Effector memory CD8-positive, alpha-beta T cell (primary cell): ENCODE measurements around the gene ABCC1.

Source experiments
- ATAC-seq: fragments of 150-1000 bp; cut with Tn5 transposase; replicated peaks from 2 replicates; pipeline ENCODE4 v1.10.0; 2021; ENCODE audit warnings: mild to moderate bottlenecking, moderate library complexity
- DNase-seq, 3 experiments: peaks; one replicate each; pipeline ENCODE4 v3.0.0; 2021
- H3K27ac Mint-ChIP-seq, 2 donors: one replicate each; pipeline ENCODE4 v1.8.0; 2022; ENCODE audit warnings: mild to moderate bottlenecking in 2 of 2, mixed read lengths in 2 of 2, moderate library complexity in 2 of 2
- H3K27me3 Mint-ChIP-seq, 2 donors: one replicate each; pipeline ENCODE4 v1.8.0; 2022; ENCODE audit warnings: mixed read lengths in 2 of 2
- H3K36me3 Mint-ChIP-seq: one replicate; pipeline ENCODE4 v1.8.0; 2022; ENCODE audit warnings: mild to moderate bottlenecking, moderate library complexity, mixed read lengths; ENCODE audit not compliant: insufficient read depth
- H3K4me1 Mint-ChIP-seq, 2 donors: one replicate each; pipeline ENCODE4 v1.8.0; 2022; ENCODE audit warnings: low read depth in 2 of 2, mixed read lengths in 2 of 2
- H3K4me3 Mint-ChIP-seq, 2 donors: one replicate each; pipeline ENCODE4 v1.8.0; 2022; ENCODE audit warnings: mild to moderate bottlenecking in 2 of 2, mixed read lengths in 2 of 2, moderate library complexity in 2 of 2
- H3K9me3 Mint-ChIP-seq, 2 donors: one replicate each; pipeline ENCODE4 v1.8.0; 2022; ENCODE audit warnings: mixed read lengths in 2 of 2

ABCC1 gene

GRCh38 chr16:16047761-16048160 is 98.3 kb downstream of the ABCC1 start:
- no peak overlapping the region for H3K4me3 Mint-ChIP-seq
- H3K36me3 Mint-ChIP-seq: peaks cover 39% of the 10 kb centered on the region
- ATAC-seq (no peak), DNase-seq (no peak)
- H3K9me3 Mint-ChIP-seq: no peaks in the 10 kb centered on the region
- H3K27me3 Mint-ChIP-seq: no peaks in the 10 kb centered on the region
- peaks cover 0 to 4% of the 10 kb centered on the region in 2 donors for H3K4me1 Mint-ChIP-seq
- H3K27ac Mint-ChIP-seq: no peak overlapping the region

- ATAC-seq (no peak), DNase-seq (no peak)
- Mint-ChIP-seq H3K27me3 (no peaks in the 10 kb centered on the region), H3K4me3 (no peak overlapping the region), H3K9me3 (no peaks in the 10 kb centered on the region), H3K4me1 (peaks cover 0 to 4% of the 10 kb centered on the region in 2 donors), H3K36me3 (peaks cover 35% of the 10 kb centered on the region), H3K27ac (peak overlapping the region in 1 of 2 donors; percentile 90)
Measured at GRCh38 chr16:16048904-16049582, 99.6 kb downstream of the ABCC1 start.

- ATAC-seq (no peak), DNase-seq (no peak)
- Mint-ChIP-seq H3K27ac (peak overlapping the region in 1 of 2 donors; percentile 90), H3K36me3 (peaks cover 37% of the 10 kb centered on the region), H3K4me3 (no peak overlapping the region), H3K27me3 (no peaks in the 10 kb centered on the region), H3K9me3 (no peaks in the 10 kb centered on the region), H3K4me1 (peaks cover 0 to 4% of the 10 kb centered on the region in 2 donors)
Measured at GRCh38 chr16:16050106-16050505, 100.7 kb downstream of the ABCC1 start.

DNA sequence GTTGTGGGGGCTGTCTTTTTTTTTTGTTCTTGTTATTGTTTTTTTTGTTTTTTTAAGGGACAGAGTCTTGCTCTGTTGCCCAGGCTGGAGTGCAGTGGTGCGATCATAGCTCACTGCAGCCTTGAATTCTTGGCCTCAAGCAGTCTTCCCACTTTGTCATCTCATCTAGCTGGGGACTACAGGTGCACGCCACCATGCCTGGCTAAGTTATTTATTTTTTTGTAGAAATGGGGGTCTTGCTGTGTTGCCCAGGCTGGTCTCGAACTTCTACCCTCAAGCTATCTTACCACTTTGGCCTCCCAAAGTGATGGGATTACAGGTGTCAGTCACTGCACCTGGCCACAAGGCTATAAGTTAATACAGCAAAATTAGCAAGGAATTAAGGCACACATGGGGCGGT is 101.7 kb downstream of the ABCC1 start:
- DNase-seq: no peak
- ATAC-seq: no peak
- no peaks in the 10 kb centered on the region for H3K9me3 Mint-ChIP-seq
- H3K27ac Mint-ChIP-seq: no peak overlapping the region
- H3K4me3 Mint-ChIP-seq: no peak overlapping the region
- H3K4me1 Mint-ChIP-seq: peaks cover 0 to 4% of the 10 kb centered on the region in 2 donors
- no peaks in the 10 kb centered on the region for H3K27me3 Mint-ChIP-seq
- peaks cover 36% of the 10 kb centered on the region for H3K36me3 Mint-ChIP-seq

- DNase-seq (no peak), ATAC-seq (no peak)
- peaks cover 44% of the 10 kb centered on the region for H3K36me3 Mint-ChIP-seq
- H3K9me3 Mint-ChIP-seq: no peaks in the 10 kb centered on the region
- H3K27ac Mint-ChIP-seq: no peak overlapping the region
- H3K4me3 Mint-ChIP-seq: no peak overlapping the region
- no peaks in the 10 kb centered on the region for H3K27me3 Mint-ChIP-seq
- peaks cover 0 to 4% of the 10 kb centered on the region in 2 donors for H3K4me1 Mint-ChIP-seq
Measured at GRCh38 chr16:16052916-16053315, 103.5 kb downstream of the ABCC1 start.

DNA sequence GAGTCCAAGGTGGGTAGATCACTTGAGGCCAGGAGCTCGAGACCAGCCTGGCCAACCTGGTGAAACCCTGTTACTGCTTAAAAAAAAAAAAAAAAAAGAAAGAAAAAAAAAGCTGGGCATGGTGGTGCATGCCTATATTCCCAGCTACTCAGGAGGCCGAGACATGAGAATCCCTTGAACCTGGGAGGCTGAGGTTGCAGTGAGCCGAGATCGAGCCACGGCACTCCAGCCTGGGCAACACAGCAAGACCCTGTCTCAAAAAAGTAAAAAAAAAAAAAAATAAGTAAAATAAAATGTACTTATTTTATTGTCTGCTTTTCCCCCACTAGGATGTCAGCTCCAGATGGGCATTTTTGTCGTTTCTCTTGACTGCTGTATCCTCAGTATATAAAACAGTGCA is 107.7 kb downstream of the ABCC1 start:
- Mint-ChIP-seq H3K4me3 (no peak overlapping the region), H3K27ac (no peak overlapping the region), H3K9me3 (no peaks in the 10 kb centered on the region), H3K4me1 (peaks cover 3 to 6% of the 10 kb centered on the region in 2 donors), H3K27me3 (no peaks in the 10 kb centered on the region), H3K36me3 (peaks cover 52% of the 10 kb centered on the region)
- ATAC-seq (no peak), DNase-seq (no peak)

DNA sequence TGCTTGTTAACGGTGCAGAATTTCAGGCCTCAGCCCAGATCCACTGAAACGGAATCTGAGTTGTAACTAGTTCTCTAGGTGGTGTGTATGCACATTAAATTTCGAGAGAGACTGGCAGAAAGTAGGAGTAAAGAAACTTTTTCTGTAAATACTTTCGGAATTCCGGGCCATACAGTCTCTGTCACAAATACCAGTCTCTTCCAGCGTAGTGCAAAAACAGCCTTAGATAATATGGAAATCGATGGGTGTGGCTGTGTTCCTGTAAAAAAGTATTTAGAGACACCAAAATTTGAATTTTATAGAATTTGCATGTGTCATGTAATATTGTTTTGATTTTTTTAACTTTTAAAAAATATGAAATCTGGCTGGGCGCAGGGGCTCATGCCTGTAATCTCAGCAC is 109.7 kb downstream of the ABCC1 start:
- Mint-ChIP-seq H3K4me3 (no peak overlapping the region), H3K27ac (no peak overlapping the region), H3K27me3 (no peaks in the 10 kb centered on the region), H3K4me1 (peaks cover 3 to 9% of the 10 kb centered on the region in 2 donors), H3K36me3 (peaks cover 53% of the 10 kb centered on the region), H3K9me3 (no peaks in the 10 kb centered on the region)
- no peak for ATAC-seq
- no peak for DNase-seq

DNA sequence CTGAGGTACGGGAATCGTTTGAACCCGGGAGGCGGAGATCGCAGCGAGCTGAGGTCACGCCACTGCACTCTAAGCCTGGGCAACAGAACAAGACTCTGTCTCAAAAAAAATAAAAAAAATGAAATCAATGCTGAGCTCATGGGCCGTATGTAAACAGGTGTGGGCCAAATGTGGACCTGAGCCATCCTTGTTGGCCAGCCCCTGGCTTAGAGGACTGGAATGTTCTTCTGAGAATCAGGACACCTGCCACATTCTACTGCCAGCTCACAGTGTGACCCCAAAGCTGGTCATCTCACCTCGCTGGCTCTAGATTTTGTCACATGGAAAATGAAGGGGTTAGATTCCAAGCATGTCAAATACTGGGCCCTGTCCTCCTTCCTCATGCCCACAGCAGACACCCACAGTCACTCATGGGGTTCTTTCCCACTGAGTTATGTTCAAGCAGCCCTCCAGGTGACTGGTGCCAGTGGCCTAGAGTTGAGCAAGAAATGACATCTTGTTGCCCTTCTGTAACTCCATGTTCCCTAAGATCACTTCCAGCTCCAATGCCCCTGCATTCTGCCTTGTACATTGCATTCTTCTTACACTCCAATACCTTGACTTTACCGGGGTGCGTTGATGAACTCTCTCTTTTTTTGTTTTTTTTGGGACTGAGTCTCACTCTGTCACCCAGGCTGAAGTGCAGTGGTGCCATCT is 110.6 kb downstream of the ABCC1 start:
- DNase-seq (no peak), ATAC-seq (no peak)
- H3K27ac Mint-ChIP-seq: peak overlapping the region in 1 of 2 donors; percentile 70
- no peaks in the 10 kb centered on the region for H3K9me3 Mint-ChIP-seq
- H3K36me3 Mint-ChIP-seq: peaks cover 46% of the 10 kb centered on the region
- no peaks in the 10 kb centered on the region for H3K27me3 Mint-ChIP-seq
- H3K4me3 Mint-ChIP-seq: no peak overlapping the region
- H3K4me1 Mint-ChIP-seq: peaks cover 3 to 9% of the 10 kb centered on the region in 2 donors

DNA sequence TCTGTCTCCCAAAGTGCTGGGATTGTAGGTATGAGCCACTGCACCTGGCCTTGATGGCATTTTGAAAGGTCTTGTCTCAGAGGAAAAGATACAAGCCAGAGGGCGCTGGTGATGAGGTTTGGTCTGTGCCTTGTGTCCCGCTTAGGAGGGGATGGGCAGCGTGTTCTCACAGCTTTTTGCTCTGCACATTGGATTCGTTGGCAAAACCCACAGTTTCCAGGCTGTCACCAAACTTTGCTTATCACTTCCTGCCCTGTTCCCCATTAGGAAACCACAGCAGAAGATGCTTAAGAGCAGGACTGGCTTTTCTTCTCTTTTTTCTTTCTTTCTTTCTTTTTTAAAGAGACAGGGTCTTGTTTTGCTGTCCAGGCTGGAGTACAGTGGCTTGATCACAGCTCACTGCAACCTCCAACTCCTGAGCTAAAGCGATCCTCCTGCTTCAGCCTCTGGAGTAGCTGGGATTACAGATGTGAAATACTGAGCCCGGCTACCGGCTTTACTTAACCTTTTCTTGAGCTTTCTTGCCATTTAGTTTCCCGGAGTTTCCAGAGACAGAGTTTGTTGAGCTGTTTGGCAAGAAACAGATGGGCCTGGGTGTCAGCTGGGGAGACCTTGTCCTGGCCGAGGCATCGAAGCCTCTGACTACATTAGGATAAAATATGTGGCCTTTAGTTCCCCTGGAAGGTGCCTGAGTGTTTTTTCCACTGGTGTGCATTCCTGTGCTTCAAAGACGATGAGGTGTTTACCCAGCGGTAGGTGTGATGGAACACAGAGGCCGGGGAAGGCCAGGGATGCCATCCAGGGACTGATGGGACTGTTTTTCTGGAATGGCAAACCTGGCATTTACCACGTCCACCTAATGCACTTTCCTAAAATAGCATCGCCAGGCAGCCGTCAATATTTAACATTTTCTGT is 112.9 kb downstream of the ABCC1 start:
- H3K4me1 Mint-ChIP-seq: peaks cover 3 to 9% of the 10 kb centered on the region in 2 donors
- peak overlapping the region in 1 of 2 donors; percentile 80 for H3K27ac Mint-ChIP-seq
- peak in 2 of 3 experiments; percentile 3 to 4 for DNase-seq
- peaks cover 31% of the 10 kb centered on the region for H3K36me3 Mint-ChIP-seq
- H3K27me3 Mint-ChIP-seq: no peaks in the 10 kb centered on the region
- no peaks in the 10 kb centered on the region for H3K9me3 Mint-ChIP-seq
- peak; percentile 66 for ATAC-seq
- H3K4me3 Mint-ChIP-seq: no peak overlapping the region

GRCh38 chr16:16063683-16064082 is 114.3 kb downstream of the ABCC1 start:
- Mint-ChIP-seq H3K27me3 (no peaks in the 10 kb centered on the region), H3K4me3 (no peak overlapping the region), H3K9me3 (no peaks in the 10 kb centered on the region), H3K27ac (peak overlapping the region; percentile 14), H3K4me1 (peaks cover 3 to 9% of the 10 kb centered on the region in 2 donors), H3K36me3 (peaks cover 33% of the 10 kb centered on the region)
- DNase-seq (no peak), ATAC-seq (no peak)

DNA sequence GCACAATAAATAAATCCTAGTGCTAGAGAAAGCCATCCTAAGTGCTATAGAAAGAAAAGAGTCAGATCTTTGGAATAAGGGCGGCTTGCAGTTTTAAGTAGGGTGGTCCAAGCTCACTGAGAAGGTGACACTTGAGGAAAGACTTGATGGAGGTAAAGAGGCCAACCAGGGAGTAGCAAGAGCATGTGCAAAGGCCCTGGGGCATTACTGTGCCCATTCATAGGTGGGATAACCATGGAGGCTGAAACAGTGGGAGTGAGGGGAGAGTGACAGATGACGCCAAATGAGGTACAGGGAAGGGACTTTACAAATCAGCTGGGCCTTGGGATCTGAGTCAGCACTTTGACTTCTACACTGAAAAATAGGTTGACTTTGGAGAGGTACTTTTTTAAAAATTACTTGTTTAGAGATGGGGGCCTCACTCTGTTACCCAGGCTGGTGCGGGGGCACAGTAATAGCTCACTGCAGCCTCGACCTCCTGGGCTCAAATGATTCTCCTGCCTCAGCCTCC is 115.5 kb downstream of the ABCC1 start:
- DNase-seq (no peak), ATAC-seq (no peak)
- H3K27ac Mint-ChIP-seq: peak overlapping the region in 1 of 2 donors; percentile 62
- H3K27me3 Mint-ChIP-seq: no peaks in the 10 kb centered on the region
- peaks cover 3 to 9% of the 10 kb centered on the region in 2 donors for H3K4me1 Mint-ChIP-seq
- no peak overlapping the region for H3K4me3 Mint-ChIP-seq
- H3K36me3 Mint-ChIP-seq: peaks cover 32% of the 10 kb centered on the region
- H3K9me3 Mint-ChIP-seq: no peaks in the 10 kb centered on the region

DNA sequence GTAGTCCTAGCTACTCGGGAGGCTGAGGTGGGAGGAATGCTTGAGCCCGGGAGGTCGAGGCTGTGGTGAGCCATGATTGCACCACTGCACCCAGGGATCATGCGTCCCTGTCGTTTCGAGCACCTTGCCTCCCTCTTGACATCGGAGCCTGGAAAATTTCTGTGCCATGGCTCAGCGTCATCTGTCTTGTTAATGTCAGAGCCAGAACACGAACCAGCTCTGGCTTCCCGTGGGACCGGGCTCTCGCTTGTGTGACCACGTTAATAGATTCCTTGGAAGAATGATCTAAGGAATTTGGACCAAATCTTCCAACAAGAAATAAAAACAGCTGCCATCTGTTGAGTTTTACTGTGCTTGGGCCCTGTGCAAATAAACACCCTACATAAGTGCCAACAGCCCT is 117.7 kb downstream of the ABCC1 start:
- Mint-ChIP-seq H3K36me3 (peaks cover 35% of the 10 kb centered on the region), H3K9me3 (no peaks in the 10 kb centered on the region), H3K4me3 (no peak overlapping the region), H3K27me3 (no peaks in the 10 kb centered on the region), H3K4me1 (peaks cover 0 to 7% of the 10 kb centered on the region in 2 donors), H3K27ac (peak overlapping the region in 1 of 2 donors; percentile 11)
- ATAC-seq (no peak), DNase-seq (no peak)

- no peak overlapping the region for H3K27ac Mint-ChIP-seq
- no peaks in the 10 kb centered on the region for H3K9me3 Mint-ChIP-seq
- peaks cover 39% of the 10 kb centered on the region for H3K36me3 Mint-ChIP-seq
- H3K4me3 Mint-ChIP-seq: no peak overlapping the region
- H3K4me1 Mint-ChIP-seq: peaks cover 8 to 12% of the 10 kb centered on the region in 2 donors
- no peaks in the 10 kb centered on the region for H3K27me3 Mint-ChIP-seq
- DNase-seq (no peak), ATAC-seq (no peak)
Measured at GRCh38 chr16:16071631-16072244, 122.3 kb downstream of the ABCC1 start.
